Activated CD4-positive, alpha-beta T cell treated with anti-CD3 and anti-CD28 coated beads, Interleukin-2, amount 50 U/mL, for 48 hours (primary cell): ENCODE data around the gene BCL11B.
A peak's percentile ranks its signal among the peaks of the same experiment; 100 is the strongest.

Experiments
- DNase-seq, 2 experiments: peaks; one replicate each; pipeline ENCODE4 v3.0.0-alpha.2; 2020

The BCL11B gene

DNA sequence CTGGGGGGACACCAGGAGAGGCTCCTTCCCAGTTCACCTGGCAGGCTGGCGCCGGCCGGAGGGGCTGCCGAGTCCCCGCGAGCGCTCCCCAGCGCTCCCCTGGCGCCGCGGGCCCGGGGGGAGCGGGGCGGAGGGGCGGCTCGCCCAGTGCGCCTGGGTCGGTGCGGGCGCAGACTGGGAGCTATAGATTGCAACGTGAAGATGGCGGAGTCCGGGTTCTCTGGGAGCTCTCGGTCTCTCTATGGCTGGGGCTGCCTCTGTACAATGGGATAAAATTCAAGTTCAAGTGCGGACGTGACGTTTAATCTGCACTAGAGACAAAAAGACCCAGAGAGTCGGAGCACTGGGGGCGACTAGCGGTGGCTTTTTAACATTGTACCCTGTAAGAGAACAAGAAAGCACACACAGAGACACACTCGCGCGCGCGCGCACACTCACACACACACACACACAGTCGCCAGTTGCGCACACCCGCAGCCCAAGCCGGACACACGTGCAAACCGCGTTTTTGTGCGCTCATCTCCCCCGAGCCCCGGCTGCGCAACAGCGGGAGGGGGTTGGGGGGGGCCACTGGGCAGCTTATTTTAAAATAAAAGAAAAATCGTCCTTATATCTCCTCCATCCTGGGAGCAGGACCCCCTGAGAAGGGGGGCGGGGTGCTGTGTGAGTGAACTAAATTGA lies at the start of gene BCL11B:
BCL11B (minus strand) TSS at position 247 of the 681 bp plus-strand sequence. CDS start 979 bp downstream, outside the sequence.
- DNase-seq = peak; percentile 87 to 91

DNA sequence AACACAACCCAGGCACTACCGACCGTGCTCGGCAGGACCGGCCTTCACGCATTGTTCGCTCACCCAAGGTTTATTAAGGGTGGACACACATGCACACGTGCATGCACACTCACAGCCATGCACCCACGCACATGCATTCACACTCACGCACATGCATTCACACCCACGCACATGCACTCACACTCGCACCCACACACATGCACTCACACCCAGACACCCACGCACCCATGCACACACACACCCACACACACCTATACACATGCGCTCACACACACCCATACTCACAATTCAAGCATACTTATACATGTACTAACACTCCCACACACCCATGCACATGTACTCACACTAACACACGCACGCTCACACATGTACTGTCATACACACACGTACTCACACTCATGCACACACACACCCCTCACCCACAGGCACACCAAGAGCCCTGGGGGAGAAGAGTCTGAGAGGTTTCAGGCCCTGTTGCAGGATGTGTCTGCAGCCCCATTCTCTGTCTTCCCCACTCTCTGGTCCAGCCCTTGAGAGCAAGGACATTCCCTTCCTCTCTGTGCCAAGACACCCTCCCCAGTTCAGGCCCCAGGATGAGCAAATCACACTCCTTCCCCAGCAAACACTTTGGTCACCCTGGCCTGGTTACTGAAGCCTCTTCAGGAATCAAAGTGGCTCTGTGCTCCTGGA lies 49.4 kb upstream of the BCL11B start:
- DNase-seq = no peak

DNA sequence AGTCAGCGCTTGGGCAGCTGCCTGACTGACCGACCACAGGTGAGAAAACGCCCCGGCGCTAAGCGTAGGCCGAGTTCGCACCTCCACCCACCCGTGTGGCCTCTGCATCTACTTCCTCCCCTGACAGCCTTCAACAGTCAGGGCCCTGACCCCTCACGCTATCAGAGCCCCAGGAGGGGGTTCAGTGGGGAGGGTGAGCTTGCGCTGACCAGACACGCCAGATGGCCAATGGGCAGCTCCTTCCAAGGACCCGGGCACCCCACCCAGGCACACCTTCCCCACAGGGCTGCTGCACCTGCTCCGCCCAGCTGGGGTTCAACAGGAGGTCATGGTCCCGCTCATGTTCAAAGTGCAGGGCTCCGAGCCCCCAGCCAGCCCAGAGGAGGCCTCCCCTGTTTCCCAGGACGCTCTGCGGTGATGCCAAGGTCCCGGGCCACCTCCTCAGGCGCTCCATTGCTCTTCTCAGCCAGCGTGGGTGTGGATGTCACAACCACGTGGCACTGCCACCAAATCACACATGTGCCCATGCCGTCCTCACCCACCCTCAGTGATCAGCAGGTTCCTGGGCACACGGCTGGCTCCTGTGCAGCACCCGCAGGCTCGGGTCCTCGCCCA lies 48.7 kb upstream of the BCL11B start:
- no peak for DNase-seq

DNA sequence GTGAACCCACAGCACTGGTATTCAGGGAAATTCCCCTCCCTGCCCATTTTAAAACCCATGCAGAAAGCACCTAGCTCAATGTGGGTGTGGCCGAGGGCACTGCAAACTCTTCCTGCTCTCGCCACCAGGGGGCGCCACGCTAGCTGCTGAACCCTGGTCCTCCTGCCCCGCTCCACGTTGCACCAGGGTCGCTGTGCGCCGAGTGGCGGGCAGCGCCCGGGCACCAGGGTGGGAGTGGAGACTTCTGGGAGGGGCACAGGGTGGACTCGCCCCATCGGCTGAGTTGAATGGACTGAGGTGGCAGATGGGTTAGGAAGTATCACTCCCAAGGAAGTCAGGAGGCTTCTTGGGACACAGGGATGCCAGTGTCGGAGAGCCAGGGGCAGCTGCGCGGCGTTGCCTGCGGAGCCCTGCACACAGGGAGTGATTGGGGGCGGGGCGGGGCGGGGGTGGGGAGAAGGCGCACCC lies 48.1 kb upstream of the BCL11B start:
- peak; percentile 83 to 87 for DNase-seq

DNA sequence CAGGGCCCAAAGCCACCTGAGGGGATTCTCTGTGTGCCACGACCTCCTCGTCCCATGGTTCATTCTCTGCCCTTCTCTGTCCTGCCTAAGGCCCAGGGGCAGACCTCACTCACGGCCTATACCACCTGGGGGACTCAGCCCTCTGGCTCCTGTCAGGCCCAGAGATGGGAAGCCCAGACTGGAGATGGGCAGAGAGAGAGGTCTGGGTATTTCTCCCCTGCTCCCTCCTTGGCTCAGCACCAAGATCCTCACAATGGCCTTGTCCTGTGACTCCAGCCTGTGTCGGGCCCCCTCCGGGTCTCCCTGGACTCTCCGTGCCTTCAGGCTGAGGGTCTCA lies 46.9 kb upstream of the BCL11B start:
- no peak for DNase-seq

DNA sequence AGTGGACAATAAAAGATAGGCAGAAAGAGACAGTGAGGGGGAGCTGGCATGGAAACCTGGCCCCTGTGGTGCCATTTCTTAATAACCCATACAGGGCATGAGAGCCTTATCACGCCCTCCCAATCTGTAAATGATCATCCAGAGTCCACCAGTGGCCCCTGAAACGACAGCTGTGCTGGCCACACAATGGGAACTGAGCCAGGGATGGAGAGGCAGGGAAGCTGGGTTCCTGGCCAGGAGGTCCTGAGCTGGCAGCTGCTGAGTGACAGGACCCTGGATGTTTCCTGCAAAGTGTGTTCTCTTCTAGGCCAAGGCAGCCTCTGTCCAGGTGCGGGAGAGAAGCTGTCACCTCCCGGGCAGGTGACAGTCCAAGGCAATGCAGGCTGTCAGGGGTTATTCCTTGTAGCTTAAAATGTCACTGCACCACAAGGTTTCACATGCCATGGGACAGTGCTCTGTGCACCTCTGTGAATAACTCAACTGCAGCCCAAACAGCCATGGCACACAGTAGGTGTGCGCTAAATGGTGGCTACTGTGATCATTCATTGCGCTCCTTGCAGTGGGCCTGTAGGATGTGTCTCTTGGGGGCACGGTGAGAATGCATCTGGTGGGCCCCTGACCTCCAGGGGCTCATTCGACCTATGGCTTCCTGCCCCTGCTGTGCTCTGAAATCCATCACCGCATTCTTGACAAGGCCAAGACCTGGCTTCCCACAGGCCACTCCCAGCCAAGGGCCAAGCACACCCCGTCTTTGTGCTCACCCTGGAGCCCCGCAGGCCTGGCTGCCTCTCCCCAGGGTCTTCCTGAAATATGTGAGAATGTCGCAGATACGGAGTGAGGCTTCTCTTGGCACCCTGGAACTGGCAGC lies 46.3 kb upstream of the BCL11B start:
- DNase-seq = no peak

DNA sequence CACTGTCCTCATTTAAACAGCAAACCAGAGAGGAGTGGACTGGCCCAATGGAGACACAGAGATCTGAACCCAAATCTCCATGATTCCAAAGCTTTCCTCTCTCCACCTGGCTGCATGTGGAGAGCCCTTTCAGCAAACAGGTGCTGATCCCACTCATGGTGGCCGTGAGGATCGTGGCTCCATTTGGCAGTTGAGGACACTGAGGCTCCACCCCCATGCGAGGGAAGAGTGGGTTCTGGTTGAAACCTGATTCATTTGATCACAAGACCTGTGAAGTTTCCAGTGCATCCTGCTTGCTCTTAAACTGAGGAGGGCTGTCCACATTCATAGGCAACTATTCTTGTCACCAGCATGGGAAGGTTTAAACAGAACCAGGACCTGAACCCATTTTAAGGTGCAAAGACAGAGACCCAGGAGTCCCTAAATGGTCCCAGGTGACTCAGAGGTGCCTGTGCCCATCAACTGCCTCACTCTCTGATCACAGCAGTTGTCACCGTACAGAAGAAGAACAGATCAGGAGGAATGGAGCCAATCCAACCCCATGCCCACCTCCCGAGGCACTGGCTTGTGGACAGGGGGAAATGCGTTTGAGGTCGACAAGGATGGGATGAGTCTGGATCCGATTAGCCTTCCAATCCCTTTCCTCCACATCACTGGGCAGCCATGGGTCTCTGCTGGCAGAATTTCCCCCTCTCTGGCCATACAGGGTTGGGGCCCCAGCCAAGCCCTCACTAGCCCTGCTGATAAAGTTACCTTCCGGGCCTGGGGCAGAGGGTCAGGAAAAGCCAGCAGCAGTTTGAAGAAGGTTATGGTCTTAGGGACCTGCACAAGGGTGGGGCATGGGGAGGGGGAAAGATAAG lies 45.5 kb upstream of the BCL11B start:
- no peak for DNase-seq

DNA sequence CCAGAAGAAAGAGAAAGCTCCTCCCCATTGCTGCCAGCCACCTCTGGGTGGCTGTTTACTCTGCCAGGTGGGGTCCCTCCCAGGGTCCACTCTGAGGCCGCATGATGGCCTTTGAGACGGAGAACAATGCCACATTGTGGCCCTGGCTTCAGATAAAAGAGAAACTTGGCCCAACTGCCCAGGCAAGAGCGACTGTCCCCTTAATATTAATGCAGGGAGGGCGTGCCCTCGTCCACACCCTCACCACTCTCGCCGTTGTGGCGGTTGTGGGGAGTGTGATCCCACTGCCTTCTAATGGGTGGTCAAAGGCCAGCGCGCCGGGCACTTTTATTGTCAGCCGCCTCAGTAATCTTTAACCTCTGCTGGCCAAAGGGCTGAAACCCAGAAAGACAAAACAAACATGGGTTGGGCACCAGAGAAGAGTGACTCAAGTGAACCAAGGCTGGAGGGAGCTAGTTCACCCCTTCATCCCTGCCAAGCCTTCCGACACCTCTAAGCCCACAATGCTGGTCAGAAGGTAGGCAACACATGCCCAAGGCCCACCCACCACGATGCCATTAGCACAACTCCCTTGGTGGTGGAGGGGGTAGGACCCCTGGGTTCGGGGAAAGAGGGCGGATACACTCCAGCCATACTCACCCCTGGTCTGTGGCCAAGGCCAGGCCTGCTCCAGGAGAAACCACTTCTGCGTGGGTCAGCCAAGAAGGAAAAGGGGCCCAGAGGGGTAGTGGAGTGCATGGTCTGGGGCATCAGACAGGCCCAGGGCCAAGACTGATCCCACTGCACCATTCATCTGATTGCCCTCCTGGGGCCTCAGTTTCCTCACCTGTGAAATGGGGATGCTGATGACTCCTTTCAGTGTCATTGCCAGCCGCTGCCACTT lies 44.5 kb upstream of the BCL11B start:
- no peak for DNase-seq

DNA sequence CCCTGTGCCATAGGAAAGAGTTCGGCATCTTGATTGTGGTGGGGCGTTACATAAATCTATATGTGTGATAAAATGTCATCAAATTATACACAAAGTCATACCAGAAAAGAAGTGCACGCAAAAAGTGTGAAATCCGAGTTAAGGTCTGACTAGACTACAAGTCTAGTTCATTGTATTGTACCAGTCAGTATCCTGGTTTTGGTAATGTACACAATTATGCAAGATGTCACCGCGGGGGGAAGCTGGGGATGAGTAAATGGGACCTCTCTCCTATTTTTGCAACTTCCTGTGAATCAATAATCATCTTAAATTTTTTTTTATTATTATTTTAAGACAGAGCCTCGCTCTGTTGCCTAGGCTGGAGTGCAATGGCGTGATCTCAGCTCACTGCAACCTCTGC lies 43.2 kb upstream of the BCL11B start:
- no peak for DNase-seq

DNA sequence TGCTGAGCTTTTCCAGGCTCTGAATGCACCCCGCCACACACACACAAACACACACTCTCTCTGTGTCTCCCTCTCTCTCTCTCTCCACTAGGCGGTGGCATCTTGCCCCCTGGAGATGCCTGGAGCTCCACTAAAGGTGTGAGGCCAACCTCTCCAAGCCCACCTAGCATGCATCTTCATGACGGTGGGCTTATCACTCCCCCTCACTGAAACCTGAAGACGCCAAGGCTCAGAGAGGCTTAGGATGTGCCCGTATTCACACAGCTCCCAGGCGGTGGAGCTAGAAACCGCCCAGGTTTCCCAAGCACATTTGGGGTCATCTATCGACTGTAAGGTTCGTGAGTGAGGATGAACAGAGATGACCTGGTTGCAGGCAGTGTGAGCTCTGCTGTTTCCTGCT lies 42.6 kb upstream of the BCL11B start:
- no peak for DNase-seq

DNA sequence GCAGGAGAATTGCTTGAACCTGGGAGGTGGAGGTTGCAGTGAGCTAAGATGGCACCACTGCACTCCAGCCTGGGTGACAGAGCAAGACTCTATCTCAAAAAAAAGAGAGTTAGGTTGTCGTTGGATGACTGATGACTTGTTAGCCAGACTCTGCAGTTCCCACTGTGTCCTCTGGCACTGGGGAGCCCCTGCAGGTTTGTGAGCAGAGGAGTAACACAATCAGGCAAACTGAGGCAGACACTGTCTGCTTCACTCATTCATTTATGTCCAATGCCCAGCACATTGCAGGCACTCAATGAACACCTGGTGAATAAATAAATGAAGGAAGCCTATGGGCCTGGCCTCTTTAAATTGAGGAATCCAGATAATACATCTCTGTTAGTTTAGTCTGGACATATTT lies 41.2 kb upstream of the BCL11B start:
- DNase-seq = no peak

DNA sequence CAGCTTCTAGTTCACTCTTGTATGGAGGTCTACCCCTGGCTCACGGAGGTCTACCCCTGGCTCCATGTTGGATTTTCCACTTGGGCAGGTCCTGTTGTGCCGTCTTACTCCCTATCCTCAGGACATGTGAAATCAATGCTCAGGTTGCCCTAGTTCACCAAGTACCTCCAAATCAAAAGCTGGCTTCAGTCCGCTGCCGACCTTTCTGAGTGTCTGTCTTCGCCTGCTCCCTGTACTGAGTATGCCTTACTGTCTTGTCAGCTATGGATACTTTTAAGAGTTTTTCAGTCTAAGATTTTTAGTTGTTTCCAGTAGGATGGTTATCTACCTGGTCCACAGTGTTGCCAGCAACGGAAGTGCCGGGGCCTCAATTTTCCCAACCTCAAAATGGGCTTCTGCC lies 40.1 kb upstream of the BCL11B start:
- DNase-seq = no peak

DNA sequence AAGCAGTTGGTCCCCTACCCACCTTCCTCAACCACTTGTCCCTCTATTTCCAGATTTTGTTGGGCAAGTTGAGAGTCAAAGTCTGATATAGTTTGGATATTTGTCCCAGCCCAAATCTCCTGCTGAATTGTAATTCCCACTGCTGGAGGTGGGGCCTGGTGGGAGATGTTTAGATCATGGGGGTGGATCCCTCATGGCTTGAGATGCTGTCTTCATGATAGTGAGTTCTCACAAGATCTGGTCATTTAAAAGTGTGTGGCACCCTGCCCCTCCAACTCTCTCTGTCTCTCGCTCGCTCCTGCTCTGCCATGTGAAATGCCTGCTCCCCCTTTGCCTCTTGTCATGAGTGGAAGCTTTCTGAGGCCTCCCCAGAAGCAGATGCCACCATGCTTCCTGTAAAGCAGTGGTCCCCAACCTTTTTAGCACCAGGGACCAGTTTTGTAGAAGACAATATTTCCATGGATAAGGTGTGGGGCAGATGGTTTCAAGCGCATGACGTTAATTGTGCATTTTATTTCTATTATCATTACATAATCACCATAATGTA lies 37.3 kb upstream of the BCL11B start:
- DNase-seq = no peak

DNA sequence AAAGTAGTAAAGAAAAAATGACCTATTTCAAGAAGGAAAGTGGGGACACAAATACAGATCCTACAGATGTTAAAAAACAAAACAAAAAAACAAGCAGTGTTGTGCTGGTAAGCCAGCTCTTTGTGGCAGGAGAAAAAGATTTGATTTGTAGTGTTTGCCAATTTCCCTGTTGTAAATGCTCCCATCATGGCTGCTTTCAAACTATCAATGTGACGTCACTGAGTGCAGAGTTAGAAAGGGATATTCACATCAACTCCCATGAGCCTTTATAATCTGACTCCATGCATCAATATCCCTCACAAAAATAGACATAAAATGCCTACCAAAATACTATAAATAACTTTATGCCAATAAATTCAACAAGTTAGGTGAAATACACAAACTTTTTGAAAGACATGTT lies 32.2 kb upstream of the BCL11B start:
- no peak for DNase-seq

DNA sequence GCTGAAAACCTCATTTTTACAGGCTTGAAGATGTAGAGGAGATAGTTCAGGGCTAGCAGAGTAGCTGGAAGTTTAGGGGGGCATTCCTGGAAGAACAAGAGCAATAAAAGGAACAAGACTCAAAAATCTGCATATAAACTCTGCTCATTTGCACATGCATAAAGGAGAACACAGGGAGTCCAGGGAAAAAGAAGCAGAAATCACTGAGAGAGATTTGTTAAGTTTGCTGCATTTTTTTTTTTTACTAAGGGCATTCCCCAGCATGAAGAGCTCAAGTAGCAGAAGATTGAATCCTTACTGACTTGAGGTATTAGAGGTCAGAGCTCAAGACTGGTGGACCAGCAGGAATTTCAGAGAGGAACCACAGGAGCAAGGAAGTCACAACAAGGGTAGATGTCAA lies 28.2 kb upstream of the BCL11B start:
- no peak for DNase-seq

DNA sequence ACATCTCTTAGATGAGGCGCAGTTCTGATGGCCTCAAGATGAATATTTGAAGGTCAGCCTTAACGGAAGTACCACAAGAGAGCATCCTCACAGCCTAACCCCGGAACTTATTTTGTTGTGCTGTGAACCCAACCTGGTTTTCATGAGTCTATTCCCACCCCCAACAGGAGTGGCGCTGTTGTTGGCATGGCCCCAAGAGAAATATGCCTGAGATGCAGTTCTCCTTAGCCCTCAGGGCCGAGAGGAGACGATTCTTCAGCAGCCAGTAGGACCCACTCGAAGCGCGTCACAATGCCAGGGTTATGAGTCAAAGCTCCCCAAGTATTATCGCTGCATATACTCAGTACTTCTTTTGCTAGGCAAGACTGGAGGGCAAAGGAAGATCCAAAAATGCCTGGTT lies 24.5 kb upstream of the BCL11B start:
- DNase-seq = no peak

DNA sequence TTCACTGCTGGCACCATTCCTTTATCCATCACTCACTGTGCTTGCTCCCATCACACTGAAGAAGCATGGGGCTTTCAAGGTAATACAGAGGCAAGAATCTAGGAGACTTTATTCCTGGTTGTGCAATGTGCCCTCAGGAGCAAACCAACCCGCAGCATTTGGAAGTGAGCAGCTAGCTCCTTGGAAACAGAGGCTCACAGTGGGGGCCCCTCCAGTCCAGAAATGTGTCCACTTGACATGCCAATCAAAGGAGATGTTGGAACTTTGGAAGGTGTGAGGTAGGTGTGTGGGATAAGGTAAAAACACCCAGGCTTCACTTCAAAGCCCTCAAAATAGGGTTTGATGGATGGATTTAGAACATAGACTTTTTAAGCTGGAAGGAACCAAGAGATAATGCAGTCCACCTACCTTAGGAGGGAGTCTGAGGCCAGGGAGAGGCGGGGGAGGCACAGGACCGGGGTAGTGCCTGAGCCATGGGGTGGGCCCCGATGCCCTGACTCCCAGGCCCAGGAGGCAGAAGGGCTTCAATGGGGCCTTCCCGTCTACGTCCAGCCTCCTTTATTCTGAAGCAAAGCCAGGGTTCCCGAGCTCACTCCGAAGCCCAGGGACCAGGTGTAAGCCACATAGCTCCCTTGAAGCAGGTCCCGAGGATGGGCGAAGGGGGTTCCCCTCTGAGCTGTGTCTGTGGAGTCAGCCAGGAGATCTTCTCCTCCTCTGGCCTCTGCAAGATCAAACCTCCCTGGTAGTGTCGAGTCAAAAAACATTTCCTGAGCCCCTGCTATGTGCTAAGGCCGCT lies 17.6 kb upstream of the BCL11B start:
- DNase-seq = no peak

DNA sequence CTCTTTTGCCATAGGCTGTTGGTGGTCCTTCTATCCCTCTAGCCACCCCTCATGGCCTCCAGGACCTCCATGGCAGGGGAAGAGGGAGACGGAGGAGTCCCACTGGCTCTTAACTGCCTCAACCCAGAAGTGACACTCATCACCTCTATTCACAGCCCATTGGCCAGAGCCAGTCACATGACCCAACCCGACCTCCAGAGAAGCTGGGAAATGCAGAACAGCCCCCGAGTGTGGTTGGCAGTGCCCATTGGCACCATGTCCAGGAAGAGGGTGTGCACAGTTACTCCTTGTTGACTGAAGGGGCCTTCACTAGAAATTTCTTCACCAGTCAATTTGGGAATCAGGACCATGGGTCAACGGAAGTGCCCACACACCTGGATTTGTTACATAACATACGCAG lies 17.0 kb upstream of the BCL11B start:
- no peak for DNase-seq

DNA sequence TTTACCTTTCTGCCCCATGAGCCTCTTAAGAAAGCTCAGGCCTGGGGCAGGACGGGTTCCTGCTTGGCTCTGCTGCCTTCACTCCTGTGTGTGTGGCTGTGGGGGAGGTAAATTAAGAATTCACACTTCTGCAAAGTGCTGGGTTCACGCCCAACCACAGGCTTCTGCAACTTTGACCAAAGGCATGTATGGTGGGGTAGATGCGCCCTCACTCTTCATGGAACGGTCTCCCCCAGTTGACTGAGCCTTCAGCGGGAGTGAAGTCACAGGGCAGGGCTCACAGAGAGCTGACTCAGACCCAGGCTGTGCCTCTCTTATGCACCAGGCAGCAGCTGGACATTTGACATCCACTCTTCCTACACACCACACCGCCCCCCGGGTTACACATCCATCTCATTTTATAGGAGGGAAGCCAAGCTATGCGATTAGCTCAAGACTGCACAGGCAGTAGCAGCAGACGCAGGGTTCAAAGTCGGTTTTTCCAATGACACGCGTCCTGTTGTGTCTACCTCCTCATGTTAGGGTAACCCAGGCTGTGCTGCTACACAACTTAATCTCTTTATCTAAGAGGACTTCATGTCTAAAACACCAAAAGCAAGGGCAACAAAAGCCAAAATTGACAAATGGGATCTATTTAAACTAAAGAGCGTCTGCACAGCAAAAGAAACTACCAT lies 15.4 kb upstream of the BCL11B start:
- no peak for DNase-seq

DNA sequence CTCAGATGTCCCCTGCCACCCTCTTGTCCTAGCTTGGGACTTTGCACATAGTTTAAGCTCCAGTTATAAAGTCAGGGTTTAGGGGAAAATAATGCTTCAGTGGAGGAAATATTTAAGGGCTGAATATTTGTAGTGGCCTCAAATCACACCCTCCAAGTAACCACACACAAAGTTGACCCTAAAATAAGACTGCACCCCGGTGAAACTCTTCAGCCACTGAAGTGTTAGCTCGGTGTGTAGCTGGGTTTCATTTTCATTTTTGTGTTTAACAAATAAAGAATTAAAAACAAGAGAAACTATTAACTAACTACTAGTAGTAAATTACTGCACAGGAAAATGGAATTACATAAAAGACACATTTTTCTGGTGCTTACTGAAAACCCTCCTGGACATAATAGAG lies 14.8 kb upstream of the BCL11B start:
- DNase-seq = no peak
